Measurements from ENCODE around the gene JMJD6. TPM values are rescaled to one million over a fixed set of nuclear protein-coding genes. Genes with fewer than 3 reads are reported as not detected.

The JMJD6 gene
- polyA plus RNA-seq, 1 donor (not counting 4 experiments of a cell fraction or from before 2014, with no cell fraction given): 12.0 TPM

DNA sequence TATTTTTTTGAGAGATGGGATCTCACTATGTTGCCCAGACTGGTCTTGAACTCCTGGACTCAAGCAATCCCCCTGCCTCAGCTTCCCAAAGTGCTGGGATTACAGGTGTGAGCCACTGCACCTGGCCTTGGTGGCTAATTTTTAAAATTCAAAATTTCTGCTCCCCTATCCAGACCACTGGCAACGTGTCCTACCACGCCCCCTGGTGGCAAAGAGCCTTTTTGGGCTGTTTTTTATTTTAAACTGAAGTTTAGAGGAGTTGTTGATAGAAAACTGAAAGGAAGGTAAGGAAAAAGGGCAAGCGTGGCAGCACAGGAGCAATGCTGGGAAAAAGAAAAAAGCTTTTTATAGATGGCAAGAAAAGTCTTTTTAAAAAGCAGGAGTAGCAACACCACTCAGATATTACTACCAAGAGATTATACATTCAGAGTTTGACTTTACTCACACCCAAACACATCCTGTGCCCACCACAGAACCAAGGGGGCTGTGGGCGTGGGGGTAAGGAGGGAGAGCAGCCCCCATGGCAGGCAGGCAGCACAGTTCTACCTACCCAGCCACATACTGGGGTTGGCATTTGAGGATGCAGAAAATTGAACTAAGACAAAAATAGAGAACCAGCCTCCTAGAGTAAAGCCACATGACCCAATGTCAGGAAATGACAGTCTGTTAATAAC, 11.4 kb downstream of the JMJD6 start:
- FAIRE-seq: no peak
- H3K9ac ChIP-seq (ENCODE audit: control insufficient read depth, extremely low read depth, insufficient read depth, low read length): no peak overlapping the region
- H3K9me1 ChIP-seq (ENCODE audit: control insufficient read depth, extremely low read depth, insufficient read depth, low read length): no peaks in the 10 kb centered on the region
- no peak overlapping the region for H3K4me2 ChIP-seq (ENCODE audit: control insufficient read depth, extremely low read depth, insufficient read depth, low read depth, low read length)
- H3K27me3 ChIP-seq (ENCODE audit: control insufficient read depth, extremely low read depth, insufficient read depth, low read length): no peaks in the 10 kb centered on the region
- peaks cover 6% of the 10 kb centered on the region for H3K79me2 ChIP-seq (ENCODE audit: control insufficient read depth, insufficient read depth, low read length)
- H3K4me1 ChIP-seq (ENCODE audit: control insufficient read depth, extremely low read depth, insufficient read depth, low read length): peaks cover 9% of the 10 kb centered on the region
- TF ChIP-seq CTCF (optimal IDR thresholded peaks at IDR 0.05 in 1 of 3, IDR thresholded peaks at IDR 0.05 in 1 of 3, conservative IDR thresholded peaks at IDR 0.05 in 1 of 3; ENCODE audit: extremely low read depth in 1 of 3, insufficient read depth in 2 of 3, low read length in 3 of 3): peak; percentile 62 to 83 (median 62)
- TF ChIP-seq EZH2 (IDR thresholded peaks at IDR 0.05; ENCODE audit: low read length): no peak
- no peaks in the 10 kb centered on the region for H4K20me1 ChIP-seq (ENCODE audit: control insufficient read depth, extremely low read depth, insufficient read depth, low read length)
- no peak overlapping the region for H2AFZ ChIP-seq (ENCODE audit: control insufficient read depth, low read length)
- dilution Hi-C loops (cut with MboI; ENCODE audit: extremely low pct_ligation_motif_present, low sequenced_read_pairs): no loop called here
- no peak overlapping the region for H3K27ac ChIP-seq (ENCODE audit: control insufficient read depth, insufficient read depth, low read length)
- peaks cover 27 to 41% of the 10 kb centered on the region in 2 experiments for H3K36me3 ChIP-seq (ENCODE audit: control insufficient read depth in 2 of 2, extremely low read depth in 1 of 2, insufficient read depth in 2 of 2, low read length in 2 of 2)
- H3K4me3 ChIP-seq (ENCODE audit: control insufficient read depth in 2 of 3, extremely low read depth in 1 of 3, insufficient read depth in 2 of 3, low read depth in 1 of 3, low read length in 3 of 3): no peak overlapping the region
- DNase-seq (ENCODE audit: low read depth, low spot score): no peak
- H3K9me3 ChIP-seq (ENCODE audit: control insufficient read depth, low read depth, low read length): no peaks in the 10 kb centered on the region

- no peak overlapping the region for H3K9ac ChIP-seq (ENCODE audit: control insufficient read depth, extremely low read depth, insufficient read depth, low read length)
- dilution Hi-C loops (cut with MboI; ENCODE audit: extremely low pct_ligation_motif_present, low sequenced_read_pairs): no loop called here
These were observed 12.1 kb downstream of the JMJD6 start for GRCh38 chr17:76714336-76714735.

More at GRCh38 chr17:76714336-76714735, 12.1 kb downstream of the JMJD6 start:
- no peaks in the 10 kb centered on the region for H3K9me3 ChIP-seq (ENCODE audit: control insufficient read depth, low read depth, low read length)
- H3K27me3 ChIP-seq (ENCODE audit: control insufficient read depth, extremely low read depth, insufficient read depth, low read length): no peaks in the 10 kb centered on the region
- peaks cover 13% of the 10 kb centered on the region for H3K79me2 ChIP-seq (ENCODE audit: control insufficient read depth, insufficient read depth, low read length)
- H3K4me2 ChIP-seq (ENCODE audit: control insufficient read depth, extremely low read depth, insufficient read depth, low read depth, low read length): no peak overlapping the region
- no peaks in the 10 kb centered on the region for H4K20me1 ChIP-seq (ENCODE audit: control insufficient read depth, extremely low read depth, insufficient read depth, low read length)
- DNase-seq (ENCODE audit: low read depth, low spot score) (no peak), FAIRE-seq (no peak)
- no peaks in the 10 kb centered on the region for H3K9me1 ChIP-seq (ENCODE audit: control insufficient read depth, extremely low read depth, insufficient read depth, low read length)
- H3K4me1 ChIP-seq (ENCODE audit: control insufficient read depth, extremely low read depth, insufficient read depth, low read length): peaks cover 13% of the 10 kb centered on the region
- H3K4me3 ChIP-seq (ENCODE audit: control insufficient read depth in 2 of 3, extremely low read depth in 1 of 3, insufficient read depth in 2 of 3, low read depth in 1 of 3, low read length in 3 of 3): no peak overlapping the region
- no peak for TF ChIP-seq CTCF (optimal IDR thresholded peaks at IDR 0.05 in 1 of 3, IDR thresholded peaks at IDR 0.05 in 1 of 3, conservative IDR thresholded peaks at IDR 0.05 in 1 of 3; ENCODE audit: extremely low read depth in 1 of 3, insufficient read depth in 2 of 3, low read length in 3 of 3)
- TF ChIP-seq EZH2 (IDR thresholded peaks at IDR 0.05; ENCODE audit: low read length): no peak
- H3K27ac ChIP-seq (ENCODE audit: control insufficient read depth, insufficient read depth, low read length): no peak overlapping the region
- no peak overlapping the region for H2AFZ ChIP-seq (ENCODE audit: control insufficient read depth, low read length)
- peaks cover 22 to 38% of the 10 kb centered on the region in 2 experiments for H3K36me3 ChIP-seq (ENCODE audit: control insufficient read depth in 2 of 2, extremely low read depth in 1 of 2, insufficient read depth in 2 of 2, low read length in 2 of 2)
